ENCODE measurements around the gene GPR158.

- TF ChIP-seq CTCF (IDR thresholded peaks at IDR 0.05; ENCODE audit: low read depth, low read length, missing input control) (no peak), YY1 (IDR thresholded peaks at IDR 0.05) (no peak), TAF1 (conservative IDR thresholded peaks at IDR 0.05) (no peak), REST (IDR thresholded peaks at IDR 0.05) (no peak), MAX (IDR thresholded peaks at IDR 0.05) (no peak), FOXA1 (IDR thresholded peaks at IDR 0.05) (no peak), GABPA (IDR thresholded peaks at IDR 0.05 in 1 of 2, conservative IDR thresholded peaks at IDR 0.05 in 1 of 2) (no peak), EGR1 (IDR thresholded peaks at IDR 0.05; ENCODE audit: low read depth in 2 of 2) (no peak), SP1 (IDR thresholded peaks at IDR 0.05) (no peak), JUND (IDR thresholded peaks at IDR 0.05) (no peak), ZBTB33 (IDR thresholded peaks at IDR 0.05) (no peak), HNF4A (conservative IDR thresholded peaks at IDR 0.05) (no peak)
Measured at GRCh38 chr10:25425776-25426175, 251.0 kb downstream of the GPR158 start.
